A673 (cell line): ENCODE data around the gene MINK1. TPM values are rescaled to one million over a fixed set of nuclear protein-coding genes. Genes with fewer than 3 reads are reported as not detected.

ENCODE experiments used
- BruUV-seq: library from RNA; stranded (reverse); fragments of 400-500 nt; replicated peaks from 2 replicates; lab custom pipeline; 2021; lab: Mats Ljungman, UMichigan
- CTCF ChIA-PET: fragments of 300-600 bp; sonication (Branson Sonifier 250); formaldehyde crosslinking; loops from one replicate; lab custom pipeline; 2022; ENCODE audit warnings: antibody characterized with exemption; lab: Charles Lee
- POLR2A ChIA-PET: fragments of 300-600 bp; sonication (Branson Sonifier 250); formaldehyde crosslinking; loops from one replicate; lab custom pipeline; 2022; ENCODE audit warnings: antibody characterized with exemption; ENCODE audit not compliant: low non-redundant PET; lab: Charles Lee
- DNase-seq: peaks from one replicate; pipeline ENCODE4 v3.0.0-alpha.2; 2015; ENCODE audit warnings: low spot score
- H3K27ac ChIP-seq: fragments of 200-600 bp; sonication (generic); 2 replicates; pipeline ENCODE4 v1.5.1; 2016; ENCODE audit warnings: mixed run types, low read depth, mild to moderate bottlenecking, mixed read lengths, antibody characterized with exemption, low read length; ENCODE audit not compliant: poor library complexity, severe bottlenecking
- H3K27me3 ChIP-seq: fragments of 200-600 bp; sonication (generic); replicated peaks from 2 replicates; pipeline ENCODE4 v1.6.1; 2017; ENCODE audit warnings: mixed run types, low read depth, mild to moderate bottlenecking, mixed read lengths, antibody characterized with exemption, low read length; ENCODE audit not compliant: insufficient read depth, poor library complexity
- H3K36me3 ChIP-seq: fragments of 200-600 bp; sonication (generic); 2 replicates; pipeline ENCODE4 v1.6.1; 2016; ENCODE audit warnings: mixed run types, mild to moderate bottlenecking, mixed read lengths, antibody characterized with exemption, low read length; ENCODE audit not compliant: insufficient read depth, poor library complexity, severe bottlenecking
- H3K4me1 ChIP-seq: fragments of 200-600 bp; sonication (generic); 2 replicates; pipeline ENCODE4 v1.6.1; 2017; ENCODE audit warnings: mixed run types, mild to moderate bottlenecking, mixed read lengths, antibody characterized with exemption, low read length; ENCODE audit not compliant: insufficient read depth, poor library complexity, severe bottlenecking
- H3K4me3 ChIP-seq: fragments of 200-600 bp; sonication (generic); 2 replicates; pipeline ENCODE4 v1.5.1; 2016; ENCODE audit warnings: low read depth, mixed run types, mild to moderate bottlenecking, mixed read lengths, low read length; ENCODE audit not compliant: poor library complexity, severe bottlenecking
- H3K9me3 ChIP-seq: fragments of 200-600 bp; sonication (generic); 2 replicates; pipeline ENCODE4 v1.6.1; 2016; ENCODE audit warnings: mixed run types, low read depth, mild to moderate bottlenecking, mixed read lengths, antibody characterized with exemption, low read length; ENCODE audit not compliant: poor library complexity, severe bottlenecking
- CTCF ChIP-seq: fragments of 300-800, 200-600 bp; sonication (generic); conservative IDR thresholded peaks from 2 replicates; pipeline ENCODE4 v1.5.1; 2017; ENCODE audit warnings: low read depth, mild to moderate bottlenecking, antibody characterized with exemption, low read length, moderate library complexity, mixed read lengths
- EZH2 ChIP-seq: fragments of 200-600 bp; sonication (generic); IDR thresholded peaks from 2 replicates; pipeline ENCODE4 v1.6.1; 2017; ENCODE audit warnings: borderline replicate concordance, low read depth, mild to moderate bottlenecking, mixed read lengths, antibody characterized with exemption, low read length; ENCODE audit not compliant: poor library complexity, severe bottlenecking
- intact Hi-C: fragments of 100-400 bp; cut with micrococcal nuclease; formaldehyde crosslinking; loops from one replicate; pipeline ENCODE4 v1.10.0; 2022; ENCODE audit not compliant: unreplicated experiment
- total RNA-seq: library from RNA; stranded (reverse); gene quantifications from 2 replicates; pipeline ENCODE4 v1.2.3, GENCODE V29; 2021

MINK1 gene
- total RNA-seq, 1 experiment from 2014 or later = 67.7 TPM

DNA sequence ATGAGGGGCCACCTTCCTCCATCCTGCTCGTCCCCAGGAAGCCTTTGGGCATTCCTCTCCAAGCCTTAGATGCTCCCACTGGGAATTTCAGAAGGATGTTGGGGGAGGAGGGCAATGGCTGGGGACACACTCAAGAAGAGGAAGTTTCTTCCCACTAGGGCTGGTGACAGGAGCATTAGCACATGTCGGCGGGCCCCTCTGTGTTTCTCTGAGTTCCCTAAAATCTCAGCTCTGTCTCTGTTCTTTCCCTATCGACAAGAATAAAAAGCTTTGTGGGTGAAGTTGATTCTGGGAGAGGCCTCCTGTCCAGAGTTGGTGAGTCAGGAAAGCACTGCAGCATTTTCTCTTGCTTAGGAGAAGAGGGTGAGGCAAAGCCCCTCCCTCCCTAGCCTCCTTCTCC lies 46.5 kb downstream of the MINK1 start:
- H3K27me3 ChIP-seq = no peaks in the 10 kb centered on the region
- TF ChIP-seq CTCF (no peak), EZH2 (no peak)
- no peak overlapping the region for H3K4me3 ChIP-seq
- H3K27ac ChIP-seq = no peak overlapping the region
- H3K36me3 ChIP-seq = peaks cover 12% of the 10 kb centered on the region
- BruUV-seq = no TSS peak
- no peaks in the 10 kb centered on the region for H3K9me3 ChIP-seq
- POLR2A ChIA-PET = no interaction called here
- no peak for DNase-seq
- peaks cover 4% of the 10 kb centered on the region for H3K4me1 ChIP-seq
- intact Hi-C loops = no loop called here
- CTCF ChIA-PET = no interaction called here

DNA sequence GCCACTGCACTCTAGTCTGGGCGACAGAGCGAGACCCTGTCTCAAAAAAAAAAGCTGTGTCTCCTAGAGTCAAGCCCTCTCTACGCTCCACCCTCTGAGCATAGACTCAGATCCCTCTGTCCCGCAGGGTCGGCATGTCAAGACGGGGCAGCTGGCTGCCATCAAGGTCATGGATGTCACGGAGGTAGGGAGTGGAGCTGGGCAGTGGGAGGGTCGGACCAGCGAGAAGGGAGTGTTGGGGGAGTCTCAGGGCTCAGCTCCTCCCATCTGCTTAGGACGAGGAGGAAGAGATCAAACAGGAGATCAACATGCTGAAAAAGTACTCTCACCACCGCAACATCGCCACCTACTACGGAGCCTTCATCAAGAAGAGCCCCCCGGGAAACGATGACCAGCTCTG lies 47.7 kb downstream of the MINK1 start:
- intact Hi-C loops = no loop called here
- CTCF ChIA-PET = no interaction called here
- POLR2A ChIA-PET = no interaction called here
- H3K36me3 ChIP-seq = peaks cover 23% of the 10 kb centered on the region
- peaks cover 4% of the 10 kb centered on the region for H3K4me1 ChIP-seq
- H3K27me3 ChIP-seq = no peaks in the 10 kb centered on the region
- no peak for DNase-seq
- H3K4me3 ChIP-seq = no peak overlapping the region
- no peaks in the 10 kb centered on the region for H3K9me3 ChIP-seq
- TF ChIP-seq EZH2 (no peak), CTCF (no peak)
- BruUV-seq = no TSS peak
- H3K27ac ChIP-seq = no peak overlapping the region

- Histone ChIP-seq H3K9me3 (no peaks in the 10 kb centered on the region), H3K36me3 (peaks cover 34% of the 10 kb centered on the region), H3K27me3 (no peaks in the 10 kb centered on the region), H3K27ac (no peak overlapping the region), H3K4me3 (no peak overlapping the region), H3K4me1 (peaks cover 4% of the 10 kb centered on the region)
- POLR2A ChIA-PET = no interaction called here
- TF ChIP-seq CTCF = peak; percentile 95
- TF ChIP-seq EZH2 = no peak
- DNase-seq = peak; percentile 68
- no TSS peak for BruUV-seq
- intact Hi-C loops = no loop called here
- CTCF ChIA-PET = interaction anchor here (0.5 kb wide), 1 partner anchor 42 kb away, joined by 3 read pairs; no protein-coding TSS in a partner anchor
Measured at GRCh38 chr17:4881761-4882555, 48.8 kb downstream of the MINK1 start.
